LNCaP clone FGC (cell line): ENCODE measurements around the gene CXCL5.

Source experiments
- DNase-seq: peaks from one replicate; pipeline ENCODE4 v3.0.0-alpha.2; 2011; ENCODE audit warnings: low read depth
- H3K4me3 ChIP-seq: 2 replicates; pipeline ENCODE4 v1.5.1; 2011; ENCODE audit warnings: mild to moderate bottlenecking, low read depth, low read length, control low read depth
- TF ChIP-seq, protein P1 (sequence below): IDR thresholded peaks from 2 replicates; pipeline ENCODE4 v1.5.1; 2012; ENCODE audit warnings: mild to moderate bottlenecking; ENCODE audit not compliant: control insufficient read depth, insufficient read depth; ENCODE audit errors: extremely low read depth

The CXCL5 gene

DNA sequence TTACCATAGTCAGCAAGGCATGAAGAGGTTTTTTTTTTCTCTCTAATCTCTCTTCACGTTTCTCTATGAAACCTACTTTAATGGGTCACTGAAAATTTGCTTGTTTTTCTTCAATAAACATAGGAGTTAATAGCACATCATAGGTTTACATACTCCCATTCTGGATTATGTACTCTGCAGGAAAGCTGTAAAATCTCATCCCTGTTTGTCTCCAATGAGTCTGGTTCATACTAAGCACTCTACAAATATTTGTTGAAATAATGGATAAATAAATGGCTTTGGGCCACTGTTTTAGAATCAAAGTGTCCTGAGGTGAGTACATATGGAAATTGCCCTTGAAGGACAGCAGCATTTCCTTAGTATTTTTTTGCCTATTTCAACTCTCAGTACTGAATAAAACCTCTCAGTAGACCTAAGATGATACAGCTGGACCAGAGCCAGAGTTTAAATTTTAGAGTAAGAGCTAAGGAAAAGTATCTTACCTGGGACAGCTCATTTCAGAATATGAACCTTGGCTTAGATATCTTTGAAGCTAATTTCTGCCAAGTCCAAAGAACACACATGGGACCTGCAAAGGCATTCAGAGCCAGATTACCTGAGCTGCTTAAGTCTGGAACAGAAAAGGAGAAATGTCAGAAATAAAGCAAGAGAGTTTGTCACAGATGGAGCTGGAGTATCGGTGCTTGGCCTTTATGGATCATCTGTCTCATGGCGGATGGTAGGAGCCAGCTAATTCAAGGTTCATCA lies 51.1 kb downstream of the CXCL5 start:
- DNase-seq, result peak; percentile 98
- TF ChIP-seq, protein P1, sequence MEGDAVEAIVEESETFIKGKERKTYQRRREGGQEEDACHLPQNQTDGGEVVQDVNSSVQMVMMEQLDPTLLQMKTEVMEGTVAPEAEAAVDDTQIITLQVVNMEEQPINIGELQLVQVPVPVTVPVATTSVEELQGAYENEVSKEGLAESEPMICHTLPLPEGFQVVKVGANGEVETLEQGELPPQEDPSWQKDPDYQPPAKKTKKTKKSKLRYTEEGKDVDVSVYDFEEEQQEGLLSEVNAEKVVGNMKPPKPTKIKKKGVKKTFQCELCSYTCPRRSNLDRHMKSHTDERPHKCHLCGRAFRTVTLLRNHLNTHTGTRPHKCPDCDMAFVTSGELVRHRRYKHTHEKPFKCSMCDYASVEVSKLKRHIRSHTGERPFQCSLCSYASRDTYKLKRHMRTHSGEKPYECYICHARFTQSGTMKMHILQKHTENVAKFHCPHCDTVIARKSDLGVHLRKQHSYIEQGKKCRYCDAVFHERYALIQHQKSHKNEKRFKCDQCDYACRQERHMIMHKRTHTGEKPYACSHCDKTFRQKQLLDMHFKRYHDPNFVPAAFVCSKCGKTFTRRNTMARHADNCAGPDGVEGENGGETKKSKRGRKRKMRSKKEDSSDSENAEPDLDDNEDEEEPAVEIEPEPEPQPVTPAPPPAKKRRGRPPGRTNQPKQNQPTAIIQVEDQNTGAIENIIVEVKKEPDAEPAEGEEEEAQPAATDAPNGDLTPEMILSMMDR, result no peak
- H3K4me3 ChIP-seq, result no peak overlapping the region

DNA sequence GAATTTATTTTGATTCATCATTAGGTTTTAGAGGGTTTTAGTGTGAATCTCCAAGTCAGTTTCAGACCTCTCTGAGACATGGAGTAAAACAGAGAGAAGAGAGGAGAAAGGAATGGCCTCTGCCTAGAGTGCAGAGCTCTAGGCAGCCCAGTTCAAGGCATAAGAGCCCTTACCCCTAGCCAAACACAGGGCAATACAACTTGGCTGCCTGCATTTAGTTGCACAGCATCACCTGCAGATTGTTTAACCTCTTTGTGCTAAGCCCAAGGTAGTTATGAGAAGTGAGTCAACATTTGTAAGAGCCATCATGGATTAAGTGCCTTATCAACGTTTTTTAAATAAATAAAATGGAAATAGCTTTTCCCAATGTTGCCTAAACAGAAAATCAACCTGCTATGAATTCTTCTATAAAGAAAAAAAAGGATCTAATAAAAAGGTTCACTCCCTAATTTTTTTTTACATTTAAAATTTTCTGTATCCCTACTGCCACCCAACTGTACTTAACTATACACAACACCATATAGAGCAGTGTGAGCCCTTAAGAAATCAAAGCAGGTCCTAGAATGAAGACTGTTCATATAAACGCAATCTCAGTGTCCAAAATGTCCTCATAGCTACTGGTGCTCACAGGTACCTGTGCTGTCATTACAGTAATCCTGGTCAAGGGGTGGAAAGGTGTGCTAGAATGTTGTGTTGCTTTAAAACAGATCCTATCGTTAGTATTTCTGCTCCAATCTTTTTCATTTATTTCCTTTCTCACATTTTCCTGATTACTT lies 52.6 kb downstream of the CXCL5 start:
- DNase-seq, result no peak
- no peak overlapping the region for H3K4me3 ChIP-seq
- TF ChIP-seq, protein P1, result no peak
